Measurements from ENCODE around the gene DENND5A.
"Not testable (repeated sequence)": the region's sequence is repeated elsewhere in the genome, so short reads cannot be mapped to it uniquely, and the experiment has no call there.

The DENND5A gene

DNA sequence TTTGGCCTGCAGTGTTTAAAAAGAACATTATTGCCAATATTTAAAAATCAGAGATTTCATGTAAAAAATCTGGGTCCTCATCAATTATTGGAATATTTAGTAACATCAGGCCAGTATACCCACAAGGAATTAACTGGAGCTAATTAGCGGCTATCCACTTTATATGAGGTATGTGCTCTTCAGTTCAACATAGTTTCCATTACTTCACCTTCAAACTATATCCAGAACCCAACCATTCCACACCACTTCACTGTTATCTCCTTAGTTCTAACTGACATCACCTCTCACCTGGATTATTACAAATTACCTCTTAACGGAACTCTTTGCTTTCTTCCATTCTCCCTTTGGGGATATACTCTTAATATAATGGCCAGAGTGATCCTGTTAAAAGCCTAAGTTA lies 64.7 kb downstream of the DENND5A start:
- no peak overlapping the region for H2BK15ac ChIP-seq (replicated peaks; ENCODE audit: low read depth)
- peak; percentile 27 for DNase-seq
- no CpG with 5 or more reads among the region's 2 CpGs for WGBS (ENCODE audit: extremely low coverage, insufficient coverage, low lambda C conversion rate)
- no peak overlapping the region for H3K27ac ChIP-seq (ENCODE audit: low read depth, low read length)
- H3K4ac ChIP-seq (ENCODE audit: low read depth, low read length), result no peak overlapping the region
- H3K4me3 ChIP-seq (ENCODE audit: low read length), result no peak overlapping the region
- peaks cover 3% of the 10 kb centered on the region for H3K36me3 ChIP-seq (ENCODE audit: control insufficient read depth, insufficient read depth, low read length)
- H2AK5ac ChIP-seq (ENCODE audit: low read length), result no peak overlapping the region
- H3K9ac ChIP-seq (ENCODE audit: low read length), result no peak overlapping the region
- H3K79me1 ChIP-seq (ENCODE audit: low read length), result peaks cover 4% of the 10 kb centered on the region
- no peak overlapping the region for H2BK5ac ChIP-seq (ENCODE audit: low read length)
- H3K27me3 ChIP-seq (ENCODE audit: insufficient read depth, low read length, poor library complexity), result no peaks in the 10 kb centered on the region
- no peak overlapping the region for H4K8ac ChIP-seq (ENCODE audit: low read depth, low read length)
- H3K18ac ChIP-seq (ENCODE audit: low read length), result no peak overlapping the region
- H2BK120ac ChIP-seq (ENCODE audit: low read depth, low read length), result no peak overlapping the region
- no peak overlapping the region for H3K56ac ChIP-seq (ENCODE audit: low read length)
- H3K23ac ChIP-seq (ENCODE audit: low read length), result no peak overlapping the region
- H3K4me1 ChIP-seq (ENCODE audit: control insufficient read depth, low read depth, low read length), result no peaks in the 10 kb centered on the region
- H3K4me2 ChIP-seq (ENCODE audit: low read length), result no peak overlapping the region
- H4K5ac ChIP-seq (ENCODE audit: low read length), result no peak overlapping the region
- no peaks in the 10 kb centered on the region for H3K79me2 ChIP-seq (ENCODE audit: control insufficient read depth, insufficient read depth, low read length)

DNA sequence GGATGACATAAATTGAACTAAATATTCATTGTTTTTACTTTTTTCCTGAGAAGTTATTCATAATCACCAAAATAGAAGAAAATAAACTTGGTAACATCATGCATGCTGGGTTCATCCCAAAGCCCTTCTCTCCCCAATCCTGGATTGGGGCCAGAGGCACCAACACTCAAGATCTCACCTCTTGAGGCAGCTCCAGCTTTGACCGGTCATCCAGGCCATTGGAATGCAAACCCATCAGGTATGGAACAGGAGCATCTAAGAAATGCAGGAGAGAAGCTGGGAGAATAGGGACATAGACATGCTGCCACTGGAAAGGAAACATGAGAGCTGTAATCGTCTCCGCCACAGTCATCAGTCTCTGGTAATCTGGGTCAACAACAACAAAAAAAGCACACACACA lies 71.8 kb downstream of the DENND5A start:
- Histone ChIP-seq H3K18ac (ENCODE audit: low read length) (no peak overlapping the region), H2BK120ac (ENCODE audit: low read depth, low read length) (no peak overlapping the region), H4K5ac (ENCODE audit: low read length) (no peak overlapping the region), H2AK5ac (ENCODE audit: low read length) (no peak overlapping the region), H3K4me3 (ENCODE audit: low read length) (no peak overlapping the region), H3K79me2 (ENCODE audit: control insufficient read depth, insufficient read depth, low read length) (no peaks in the 10 kb centered on the region), H4K8ac (ENCODE audit: low read depth, low read length) (no peak overlapping the region), H3K27me3 (ENCODE audit: insufficient read depth, low read length, poor library complexity) (no peaks in the 10 kb centered on the region), H3K27ac (ENCODE audit: low read depth, low read length) (no peak overlapping the region), H3K56ac (ENCODE audit: low read length) (no peak overlapping the region), H3K4me1 (ENCODE audit: control insufficient read depth, low read depth, low read length) (no peaks in the 10 kb centered on the region), H3K79me1 (ENCODE audit: low read length) (peaks cover 2% of the 10 kb centered on the region), H3K9ac (ENCODE audit: low read length) (no peak overlapping the region), H2BK5ac (ENCODE audit: low read length) (no peak overlapping the region), H3K4ac (ENCODE audit: low read depth, low read length) (no peak overlapping the region), H3K23ac (ENCODE audit: low read length) (no peak overlapping the region), H3K4me2 (ENCODE audit: low read length) (no peak overlapping the region), H2BK15ac (replicated peaks; ENCODE audit: low read depth) (no peak overlapping the region), H3K36me3 (ENCODE audit: control insufficient read depth, insufficient read depth, low read length) (no peaks in the 10 kb centered on the region)
- no peak for DNase-seq
- no CpG with 5 or more reads among the region's 3 CpGs for WGBS (ENCODE audit: extremely low coverage, insufficient coverage, low lambda C conversion rate)

DNA sequence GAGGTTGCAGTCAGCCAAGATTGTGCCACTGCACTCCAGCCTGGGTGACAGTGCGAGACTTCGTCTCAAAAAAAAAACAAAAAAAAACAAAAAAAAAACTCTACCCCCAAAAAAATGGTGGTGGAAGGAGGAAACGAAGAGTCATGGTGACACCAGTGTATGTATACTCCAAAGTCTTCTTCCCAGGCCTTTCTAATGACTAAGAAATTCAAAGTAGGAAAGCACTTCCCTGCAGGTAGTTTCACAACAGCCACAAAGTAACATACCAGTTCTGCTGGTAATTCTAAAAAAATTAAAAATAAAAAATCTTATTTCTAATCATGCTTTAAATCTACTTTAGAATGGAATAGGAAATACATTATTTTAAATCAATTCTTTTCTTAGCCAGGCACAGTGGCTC lies 72.6 kb downstream of the DENND5A start:
- H2AK5ac ChIP-seq (ENCODE audit: low read length), result no peak overlapping the region
- H3K79me1 ChIP-seq (ENCODE audit: low read length), result peaks cover 2% of the 10 kb centered on the region
- no peak overlapping the region for H3K18ac ChIP-seq (ENCODE audit: low read length)
- H3K27ac ChIP-seq (ENCODE audit: low read depth, low read length), result no peak overlapping the region
- H3K4me1 ChIP-seq (ENCODE audit: control insufficient read depth, low read depth, low read length), result no peaks in the 10 kb centered on the region
- H2BK120ac ChIP-seq (ENCODE audit: low read depth, low read length), result no peak overlapping the region
- no peak overlapping the region for H2BK15ac ChIP-seq (replicated peaks; ENCODE audit: low read depth)
- H3K9ac ChIP-seq (ENCODE audit: low read length), result no peak overlapping the region
- no peak overlapping the region for H3K4me3 ChIP-seq (ENCODE audit: low read length)
- no peaks in the 10 kb centered on the region for H3K27me3 ChIP-seq (ENCODE audit: insufficient read depth, low read length, poor library complexity)
- no peak overlapping the region for H2BK5ac ChIP-seq (ENCODE audit: low read length)
- no peak overlapping the region for H3K4me2 ChIP-seq (ENCODE audit: low read length)
- H3K4ac ChIP-seq (ENCODE audit: low read depth, low read length), result no peak overlapping the region
- no peak overlapping the region for H3K23ac ChIP-seq (ENCODE audit: low read length)
- no peak for DNase-seq
- no peaks in the 10 kb centered on the region for H3K36me3 ChIP-seq (ENCODE audit: control insufficient read depth, insufficient read depth, low read length)
- H4K5ac ChIP-seq (ENCODE audit: low read length), result no peak overlapping the region
- H3K79me2 ChIP-seq (ENCODE audit: control insufficient read depth, insufficient read depth, low read length), result no peaks in the 10 kb centered on the region
- WGBS (ENCODE audit: extremely low coverage, insufficient coverage, low lambda C conversion rate), result no CpG with 5 or more reads among the region's 3 CpGs
- no peak overlapping the region for H4K8ac ChIP-seq (ENCODE audit: low read depth, low read length)
- H3K56ac ChIP-seq (ENCODE audit: low read length), result no peak overlapping the region

DNA sequence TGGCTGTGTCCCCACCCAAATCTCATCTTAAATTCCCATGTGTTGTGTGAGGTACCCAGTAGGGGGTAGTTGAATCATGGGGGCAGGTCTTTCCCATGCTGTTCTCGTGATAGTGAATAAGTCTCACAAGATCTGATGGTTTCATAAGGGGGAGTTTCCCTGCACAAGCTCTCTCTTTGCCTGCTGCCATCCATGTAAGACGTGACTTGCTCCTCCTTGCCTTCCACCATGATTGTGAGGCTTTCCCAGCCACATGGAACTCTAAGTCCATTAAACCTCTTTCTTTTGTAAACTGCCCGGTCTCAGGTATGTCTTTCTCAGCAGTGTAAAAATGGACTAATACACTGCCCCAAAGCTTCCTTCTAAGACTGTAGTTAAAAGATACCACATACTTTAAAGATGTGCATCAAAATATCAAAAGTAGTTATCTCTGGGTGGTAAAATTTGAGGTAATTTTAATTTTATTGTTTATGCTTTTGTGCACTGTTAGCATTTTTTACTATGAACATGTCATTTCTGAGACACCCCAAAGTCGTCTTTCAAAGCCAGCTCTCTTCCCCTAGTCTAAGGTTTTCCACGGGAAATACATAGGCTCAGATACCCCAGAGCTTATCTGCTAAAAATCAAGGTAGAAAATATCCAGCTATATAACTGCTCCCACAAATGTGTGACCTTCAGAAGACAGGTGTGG lies 74.7 kb downstream of the DENND5A start:
- H3K79me2 ChIP-seq (ENCODE audit: control insufficient read depth, insufficient read depth, low read length), result not testable (repeated sequence)

DNA sequence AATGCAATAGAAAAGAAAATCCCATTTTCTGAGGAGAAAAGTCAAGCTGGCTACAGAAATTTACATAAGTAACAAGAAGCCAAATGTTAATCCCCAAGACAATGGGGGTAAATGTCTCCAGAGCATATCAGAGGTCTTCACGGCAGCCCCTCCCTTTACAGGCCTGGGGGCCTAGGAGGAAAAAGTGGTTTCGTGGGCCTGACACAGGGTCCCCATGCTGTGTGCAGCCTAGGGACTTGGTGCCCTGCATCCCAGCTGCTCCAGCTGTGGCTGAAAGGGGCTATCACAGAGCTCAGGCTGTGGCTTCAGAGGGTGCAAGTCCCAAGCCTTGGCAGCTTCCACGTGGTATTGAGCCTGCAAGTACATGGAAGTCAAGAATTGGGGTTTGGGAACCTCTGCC lies 76.3 kb downstream of the DENND5A start:
- H3K79me1 ChIP-seq (ENCODE audit: low read length); H3K56ac ChIP-seq (ENCODE audit: low read length); H3K4me2 ChIP-seq (ENCODE audit: low read length); H3K23ac ChIP-seq (ENCODE audit: low read length); H2BK120ac ChIP-seq (ENCODE audit: low read depth, low read length); H3K4me1 ChIP-seq (ENCODE audit: control insufficient read depth, low read depth, low read length); H3K18ac ChIP-seq (ENCODE audit: low read length); H3K27ac ChIP-seq (ENCODE audit: low read depth, low read length); H2AK5ac ChIP-seq (ENCODE audit: low read length); H3K36me3 ChIP-seq (ENCODE audit: control insufficient read depth, insufficient read depth, low read length); DNase-seq; H2BK15ac ChIP-seq (replicated peaks; ENCODE audit: low read depth); H3K27me3 ChIP-seq (ENCODE audit: insufficient read depth, low read length, poor library complexity); H2BK5ac ChIP-seq (ENCODE audit: low read length); H3K4me3 ChIP-seq (ENCODE audit: low read length); H3K79me2 ChIP-seq (ENCODE audit: control insufficient read depth, insufficient read depth, low read length); H3K9ac ChIP-seq (ENCODE audit: low read length); H4K5ac ChIP-seq (ENCODE audit: low read length); H3K4ac ChIP-seq (ENCODE audit: low read depth, low read length); H4K8ac ChIP-seq (ENCODE audit: low read depth, low read length): not testable (repeated sequence)
- no CpG with 5 or more reads among the region's 3 CpGs for WGBS (ENCODE audit: extremely low coverage, insufficient coverage, low lambda C conversion rate)

More for the DNA sequence above, 74.7 kb downstream of the DENND5A start:
- not testable (repeated sequence) for H3K4me3 ChIP-seq (ENCODE audit: low read length); H3K27ac ChIP-seq (ENCODE audit: low read depth, low read length); H4K8ac ChIP-seq (ENCODE audit: low read depth, low read length); H3K27me3 ChIP-seq (ENCODE audit: insufficient read depth, low read length, poor library complexity); H4K5ac ChIP-seq (ENCODE audit: low read length); H3K4me1 ChIP-seq (ENCODE audit: control insufficient read depth, low read depth, low read length); H2BK15ac ChIP-seq (replicated peaks; ENCODE audit: low read depth); H2AK5ac ChIP-seq (ENCODE audit: low read length); H2BK5ac ChIP-seq (ENCODE audit: low read length); H3K4me2 ChIP-seq (ENCODE audit: low read length); H3K36me3 ChIP-seq (ENCODE audit: control insufficient read depth, insufficient read depth, low read length); DNase-seq; H2BK120ac ChIP-seq (ENCODE audit: low read depth, low read length); H3K79me1 ChIP-seq (ENCODE audit: low read length); H3K23ac ChIP-seq (ENCODE audit: low read length); H3K56ac ChIP-seq (ENCODE audit: low read length); H3K4ac ChIP-seq (ENCODE audit: low read depth, low read length); H3K18ac ChIP-seq (ENCODE audit: low read length); H3K9ac ChIP-seq (ENCODE audit: low read length)
- WGBS (ENCODE audit: extremely low coverage, insufficient coverage, low lambda C conversion rate), result no CpG with 5 or more reads among the region's 5 CpGs

DNA sequence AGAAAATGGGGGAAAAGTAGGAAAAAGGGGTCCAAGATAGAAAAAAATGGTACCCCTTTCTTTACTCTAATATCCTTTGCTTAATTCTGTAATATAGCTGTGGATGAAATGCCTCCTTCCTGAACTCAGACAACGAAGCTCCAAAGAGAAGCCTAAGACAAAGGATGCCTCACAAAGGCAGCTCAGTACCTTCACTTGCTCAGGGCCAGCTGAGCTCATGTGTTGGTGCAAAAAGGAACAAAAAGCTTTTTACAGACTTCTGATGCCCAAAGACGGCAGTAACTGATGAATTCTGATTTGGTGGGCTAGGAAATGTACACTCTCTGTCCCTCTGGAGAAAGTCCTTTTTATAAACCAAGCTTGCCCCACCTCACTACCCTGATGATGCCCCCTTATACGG lies 77.5 kb downstream of the DENND5A start:
- H3K4ac ChIP-seq (ENCODE audit: low read depth, low read length), result no peak overlapping the region
- no peak for DNase-seq
- H2BK120ac ChIP-seq (ENCODE audit: low read depth, low read length), result no peak overlapping the region
- no peak overlapping the region for H4K8ac ChIP-seq (ENCODE audit: low read depth, low read length)
- no peaks in the 10 kb centered on the region for H3K79me1 ChIP-seq (ENCODE audit: low read length)
- H3K4me2 ChIP-seq (ENCODE audit: low read length), result no peak overlapping the region
- no peak overlapping the region for H3K23ac ChIP-seq (ENCODE audit: low read length)
- H2AK5ac ChIP-seq (ENCODE audit: low read length), result no peak overlapping the region
- no peak overlapping the region for H2BK15ac ChIP-seq (replicated peaks; ENCODE audit: low read depth)
- H3K36me3 ChIP-seq (ENCODE audit: control insufficient read depth, insufficient read depth, low read length), result no peaks in the 10 kb centered on the region
- H4K5ac ChIP-seq (ENCODE audit: low read length), result no peak overlapping the region
- no peak overlapping the region for H3K27ac ChIP-seq (ENCODE audit: low read depth, low read length)
- H3K18ac ChIP-seq (ENCODE audit: low read length), result no peak overlapping the region
- H3K27me3 ChIP-seq (ENCODE audit: insufficient read depth, low read length, poor library complexity), result no peaks in the 10 kb centered on the region
- no peak overlapping the region for H2BK5ac ChIP-seq (ENCODE audit: low read length)
- H3K79me2 ChIP-seq (ENCODE audit: control insufficient read depth, insufficient read depth, low read length), result no peaks in the 10 kb centered on the region
- WGBS (ENCODE audit: extremely low coverage, insufficient coverage, low lambda C conversion rate), result no CpG with 5 or more reads among the region's 3 CpGs
- no peaks in the 10 kb centered on the region for H3K4me1 ChIP-seq (ENCODE audit: control insufficient read depth, low read depth, low read length)
- no peak overlapping the region for H3K4me3 ChIP-seq (ENCODE audit: low read length)
- no peak overlapping the region for H3K56ac ChIP-seq (ENCODE audit: low read length)
- H3K9ac ChIP-seq (ENCODE audit: low read length), result no peak overlapping the region
